Pulmonary artery endothelial cell (primary cell): ENCODE measurements around the gene CD80. TPM values are rescaled to one million over a fixed set of nuclear protein-coding genes. Genes with fewer than 3 reads are reported as not detected.
"Not testable (repeated sequence)": the region's sequence is repeated elsewhere in the genome, so short reads cannot be mapped to it uniquely, and the experiment has no call there.

Experiments
- DNase-seq: peaks from one replicate; pipeline ENCODE4 v3.0.0-alpha.2; 2011; ENCODE audit warnings: low read depth, low spot score
- total RNA-seq: library from RNA; depleted of rRNA; stranded (reverse); fragments of >200 nt; gene quantifications from 2 replicates; pipeline ENCODE4 v1.2.3, GENCODE V29; 2014

Gene CD80, protein sequence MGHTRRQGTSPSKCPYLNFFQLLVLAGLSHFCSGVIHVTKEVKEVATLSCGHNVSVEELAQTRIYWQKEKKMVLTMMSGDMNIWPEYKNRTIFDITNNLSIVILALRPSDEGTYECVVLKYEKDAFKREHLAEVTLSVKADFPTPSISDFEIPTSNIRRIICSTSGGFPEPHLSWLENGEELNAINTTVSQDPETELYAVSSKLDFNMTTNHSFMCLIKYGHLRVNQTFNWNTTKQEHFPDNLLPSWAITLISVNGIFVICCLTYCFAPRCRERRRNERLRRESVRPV
- total RNA-seq, result not detected in 2 replicates

- no peak for DNase-seq
Observed at GRCh38 chr3:119559441-119559963, at the start of gene CD80. Gene CD80 (minus strand): TSS chr3:119559614. CDS start chr3:119557728, 1,886 bp downstream.

DNA sequence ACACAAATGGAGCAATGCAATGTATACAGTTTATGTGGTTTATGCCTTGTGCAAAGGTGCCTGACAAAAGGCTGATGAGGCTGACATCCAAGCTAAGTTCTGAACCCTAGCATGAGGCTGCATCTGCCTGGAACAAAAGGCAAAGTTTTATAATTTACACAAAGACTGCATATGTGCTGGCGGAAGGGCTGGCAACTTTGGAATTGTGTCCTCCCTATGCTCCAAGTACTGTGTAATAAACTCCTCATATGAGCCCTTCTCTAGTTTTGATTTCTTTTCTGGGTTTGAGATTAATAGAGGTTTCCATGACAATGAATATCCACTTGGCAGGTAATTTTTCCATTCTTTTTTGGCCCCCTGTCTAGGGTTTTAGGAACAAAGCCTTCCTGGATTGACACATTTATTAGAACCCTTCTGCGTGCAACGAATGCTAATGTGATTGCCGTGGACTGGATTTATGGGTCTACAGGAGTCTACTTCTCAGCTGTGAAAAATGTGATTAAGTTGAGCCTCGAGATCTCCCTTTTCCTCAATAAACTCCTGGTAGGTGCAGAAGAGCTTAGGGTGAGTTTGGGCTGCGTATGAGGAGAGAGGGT lies 49.1 kb upstream of the CD80 start:
- DNase-seq, result no peak

DNA sequence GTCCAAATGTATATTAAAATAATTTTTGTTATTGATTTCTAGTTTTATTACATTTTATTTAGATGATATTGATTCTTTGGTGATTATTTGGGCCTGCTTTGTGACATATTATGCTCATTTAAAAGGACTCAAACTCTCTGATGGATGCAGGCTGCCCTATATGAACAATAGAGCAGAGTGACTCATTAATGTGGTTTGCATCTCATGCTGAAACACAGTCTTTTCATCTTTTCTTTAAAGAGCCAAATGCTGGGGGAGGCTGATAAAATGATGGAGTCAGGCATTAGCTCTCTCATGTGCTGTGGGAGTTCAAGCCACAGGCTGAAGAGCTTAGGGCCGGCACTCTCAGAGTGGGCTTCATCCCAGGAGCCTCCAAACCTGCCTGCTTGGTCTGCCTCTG lies 45.5 kb upstream of the CD80 start:
- DNase-seq, result no peak

DNA sequence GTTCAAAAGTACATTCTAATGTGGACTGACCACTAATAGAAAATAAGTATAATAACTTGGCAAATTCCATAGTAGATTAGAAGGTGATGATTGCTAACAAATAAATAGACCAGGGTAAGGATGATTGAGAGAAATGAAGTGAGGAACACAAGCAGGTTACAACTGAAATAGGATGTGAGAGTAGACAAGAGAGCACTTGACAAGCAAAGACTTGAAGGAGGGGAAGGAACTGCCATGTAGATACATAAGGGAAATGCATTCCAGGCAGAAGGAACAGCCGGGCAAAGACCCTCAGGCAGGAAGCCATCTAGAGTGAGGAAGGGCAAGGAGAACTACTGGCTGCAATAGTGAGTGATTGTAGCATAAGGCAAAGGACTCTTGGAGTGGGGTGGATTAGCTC lies 43.3 kb upstream of the CD80 start:
- no peak for DNase-seq

- DNase-seq, result no peak
Observed at GRCh38 chr3:119601154-119601553, 41.7 kb upstream of the CD80 start.

- no peak for DNase-seq
Observed at GRCh38 chr3:119600732-119601131, 41.3 kb upstream of the CD80 start.

DNA sequence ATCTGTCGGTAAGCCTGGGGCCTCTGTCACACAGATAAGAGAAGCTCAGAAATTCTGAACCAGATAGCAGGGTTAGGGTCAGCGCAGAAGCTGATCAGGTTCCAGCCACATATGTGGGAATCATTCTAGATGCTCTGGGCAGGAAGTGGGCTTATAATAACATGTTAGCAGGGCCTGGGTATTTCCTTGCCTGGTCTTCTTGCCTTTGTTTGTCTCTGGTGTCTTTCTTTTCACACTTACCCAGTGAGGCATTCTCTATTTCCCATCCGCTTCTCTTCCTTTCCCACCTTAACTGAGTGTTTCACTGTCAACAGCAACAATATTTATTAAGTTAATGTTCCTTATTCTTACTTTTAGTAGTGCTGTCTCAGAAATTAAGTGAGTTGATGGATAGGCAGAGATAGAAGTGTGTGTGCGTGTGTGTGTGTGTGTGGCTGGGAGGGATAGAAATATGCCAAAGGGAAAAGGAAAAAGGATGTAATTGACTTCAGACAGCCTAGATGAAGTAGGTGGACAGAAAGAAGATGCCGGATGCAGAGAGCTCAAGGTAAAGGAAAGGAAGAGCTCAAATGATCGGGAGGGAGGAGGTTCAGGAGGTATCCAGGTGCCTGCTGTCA lies 40.3 kb upstream of the CD80 start:
- DNase-seq, result no peak

DNA sequence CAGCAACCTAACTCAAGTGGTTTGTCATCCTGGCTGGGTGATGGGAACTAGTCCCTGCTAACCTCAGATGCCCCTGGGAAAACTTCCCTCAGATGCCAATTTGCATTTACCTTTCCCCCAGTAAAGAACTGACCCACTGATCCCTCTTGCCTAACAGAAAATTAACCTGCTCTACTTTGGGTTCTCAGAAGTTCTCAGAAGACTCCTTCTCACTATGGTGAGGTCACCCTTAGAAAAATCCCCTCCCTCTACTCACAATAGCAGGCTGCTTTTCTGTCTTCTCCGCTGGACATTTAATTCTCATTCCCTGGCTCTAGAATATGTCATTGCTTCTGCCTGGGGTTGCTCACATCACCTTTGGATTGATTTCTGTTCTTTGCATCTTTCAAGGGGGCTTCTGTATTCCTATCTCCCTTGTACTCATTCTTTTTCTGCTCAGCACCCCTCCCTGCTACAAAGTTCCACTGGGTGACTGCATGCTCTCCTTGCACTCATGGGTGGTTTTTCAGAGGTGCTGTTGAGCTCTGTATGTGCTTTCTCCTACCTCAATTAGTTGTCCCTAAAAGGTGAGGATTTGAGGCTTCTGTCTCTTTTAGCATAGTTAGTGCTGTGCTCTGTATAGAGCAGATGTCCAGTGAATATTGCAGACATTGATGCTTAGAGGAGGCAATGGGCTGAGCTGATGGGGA lies 39.1 kb upstream of the CD80 start:
- no peak for DNase-seq

- DNase-seq, result no peak
Observed at GRCh38 chr3:119597548-119598288, 38.3 kb upstream of the CD80 start, which contains the start of gene PLA1A. Gene PLA1A (plus strand): TSS chr3:119597885. CDS start chr3:119597914, 29 bp downstream.

- no peak for DNase-seq
Observed at GRCh38 chr3:119596398-119596797, 37.0 kb upstream of the CD80 start.

DNA sequence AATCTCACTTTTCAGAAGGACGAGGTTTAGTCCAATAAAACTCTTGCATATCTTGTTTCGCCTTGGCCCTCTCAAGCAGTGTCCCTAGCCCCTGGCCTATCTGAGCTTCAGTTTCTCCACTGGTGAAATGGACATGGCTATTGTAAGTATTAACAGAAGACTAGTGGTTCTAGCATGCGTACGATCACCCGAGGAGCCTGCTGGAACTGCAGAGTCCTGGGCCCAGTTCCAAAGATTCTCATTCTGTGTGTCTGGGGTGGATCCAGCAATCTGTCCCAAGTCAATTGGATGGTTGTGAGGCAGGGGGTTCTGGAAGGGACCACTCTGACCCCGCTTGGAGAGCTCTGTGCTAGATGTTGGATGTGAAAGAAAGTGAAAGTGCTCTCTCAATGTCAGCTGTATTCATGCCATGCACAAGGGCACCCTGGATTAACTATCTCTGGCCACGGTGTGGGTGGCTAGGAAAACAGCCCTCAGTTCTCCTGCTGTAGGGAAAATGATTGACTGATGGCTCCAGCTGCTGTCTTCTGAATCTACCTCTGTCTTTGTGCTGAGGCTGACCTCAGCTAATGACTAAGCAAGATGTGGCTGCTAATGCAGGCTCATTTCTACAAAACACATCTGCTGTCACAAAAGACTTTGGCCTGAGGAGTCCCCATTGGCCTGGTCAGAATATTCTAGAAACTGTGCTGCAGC lies 36.4 kb upstream of the CD80 start:
- no peak for DNase-seq

GRCh38 chr3:119594929-119595328 lies 35.5 kb upstream of the CD80 start:
- not testable (repeated sequence) for DNase-seq

GRCh38 chr3:119594066-119594465 lies 34.7 kb upstream of the CD80 start:
- DNase-seq, result no peak

DNA sequence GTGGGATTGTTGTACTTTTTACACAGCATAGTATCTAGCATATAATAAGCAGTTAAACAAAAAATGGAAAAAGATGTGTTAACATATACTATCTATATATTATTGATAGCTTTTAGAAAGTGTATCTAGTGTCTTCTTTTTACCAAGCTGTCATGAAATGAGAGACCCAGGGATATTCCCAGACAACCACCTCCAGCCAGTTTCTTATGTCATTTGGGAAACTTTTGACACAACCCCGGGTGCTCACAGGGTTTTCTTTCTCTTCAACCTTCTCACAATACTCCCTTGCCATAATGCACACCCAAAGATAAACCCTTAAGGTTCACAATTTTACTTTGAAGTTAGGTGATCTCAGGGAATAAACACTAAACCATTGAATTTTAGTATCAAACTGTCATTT lies 33.4 kb upstream of the CD80 start:
- no peak for DNase-seq

GRCh38 chr3:119590706-119591105 lies 31.3 kb upstream of the CD80 start:
- no peak for DNase-seq

DNA sequence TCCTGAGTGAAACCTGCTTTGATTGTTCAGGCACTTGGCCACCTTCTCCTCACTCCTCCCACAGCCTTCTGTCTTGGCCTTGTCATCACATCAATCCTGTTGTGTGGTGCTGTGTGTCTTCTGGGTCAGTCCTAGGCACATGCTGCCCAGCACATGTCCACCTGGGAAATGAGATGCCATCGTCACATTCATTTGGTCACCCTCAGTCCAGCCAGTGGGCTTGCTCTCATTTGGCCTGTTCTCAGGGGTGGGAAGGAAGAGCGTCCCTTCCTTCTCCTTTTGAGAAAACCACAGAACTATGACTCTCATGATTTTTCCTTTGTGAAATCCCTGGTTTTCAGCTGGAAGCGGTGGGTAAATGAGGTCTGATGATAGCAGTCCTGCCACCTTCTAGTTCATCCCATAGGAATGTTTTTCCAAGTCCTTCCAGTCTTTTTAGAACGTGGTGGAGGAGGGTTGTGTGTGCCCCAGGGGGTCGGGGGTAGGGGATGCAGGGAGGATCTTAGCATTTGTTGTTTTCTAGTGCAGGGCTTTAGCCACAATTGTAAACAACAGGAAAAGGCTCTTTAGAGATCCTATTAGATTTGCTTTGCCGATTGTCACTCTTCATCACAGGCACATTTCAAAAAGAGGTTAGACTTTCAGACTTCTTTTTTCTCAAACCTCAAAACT lies 29.8 kb upstream of the CD80 start:
- no peak for DNase-seq

GRCh38 chr3:119588112-119588511 lies 28.7 kb upstream of the CD80 start:
- no peak for DNase-seq

DNA sequence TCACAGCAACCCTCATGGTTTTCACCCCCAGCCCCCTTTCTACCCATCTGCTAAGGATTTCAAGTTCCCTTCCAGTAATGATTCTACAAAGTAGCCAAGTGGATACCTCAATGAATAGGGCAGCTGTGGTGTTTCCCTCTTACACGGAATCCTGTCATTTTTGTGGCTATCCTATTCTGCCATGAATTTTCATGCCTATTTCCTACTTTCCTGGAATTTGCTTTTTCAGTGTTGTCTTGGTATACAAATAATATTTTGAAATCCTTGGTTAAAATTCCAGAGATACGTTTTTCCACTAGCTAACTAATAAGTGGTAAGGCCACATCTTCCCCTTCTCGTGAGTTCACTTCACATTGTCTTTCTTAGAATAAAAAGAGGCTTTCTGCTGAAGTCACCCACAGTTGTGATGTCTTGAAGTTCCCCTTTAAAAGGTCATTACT lies 27.3 kb upstream of the CD80 start:
- no peak for DNase-seq

GRCh38 chr3:119585856-119586570 lies 26.6 kb upstream of the CD80 start:
- no peak for DNase-seq
